Activated gamma-delta T cell treated with Interleukin-2 at 50 U/mL for 16 hours (primary cell): ENCODE results near the gene FMOD.

ENCODE experiments used
- DNase-seq: peaks from one replicate; pipeline ENCODE4 v3.0.0-alpha.2; 2020

The FMOD gene

GRCh38 chr1:203351037-203351625 is at the start of gene FMOD:
Gene FMOD, minus strand, starts transcription at chr1:203351122. Its CDS starts 2,852 bp downstream, at chr1:203348270.
- DNase-seq, result no peak

GRCh38 chr1:203396595-203397194 is 45.8 kb upstream of the FMOD start:
- no peak for DNase-seq

GRCh38 chr1:203395751-203396150 is 44.8 kb upstream of the FMOD start:
- DNase-seq, result no peak

- DNase-seq, result no peak
Observed at GRCh38 chr1:203390298-203390697, 39.4 kb upstream of the FMOD start.

GRCh38 chr1:203388683-203389082 is 37.8 kb upstream of the FMOD start:
- no peak for DNase-seq

GRCh38 chr1:203382026-203382425 is 31.1 kb upstream of the FMOD start:
- DNase-seq, result no peak

- DNase-seq, result no peak
Observed at GRCh38 chr1:203381151-203381751, 30.3 kb upstream of the FMOD start.

- DNase-seq, result no peak
Observed at GRCh38 chr1:203380420-203381150, 29.7 kb upstream of the FMOD start.

- DNase-seq, result no peak
Observed at GRCh38 chr1:203379825-203380224, 28.9 kb upstream of the FMOD start.

GRCh38 chr1:203378556-203379245 is 27.8 kb upstream of the FMOD start:
- no peak for DNase-seq

- DNase-seq, result no peak
Observed at GRCh38 chr1:203373991-203374390, 23.1 kb upstream of the FMOD start.

GRCh38 chr1:203373002-203373401 is 22.1 kb upstream of the FMOD start:
- DNase-seq, result no peak

GRCh38 chr1:203371288-203371687 is 20.4 kb upstream of the FMOD start:
- DNase-seq, result no peak

GRCh38 chr1:203369666-203370065 is 18.7 kb upstream of the FMOD start:
- no peak for DNase-seq

- DNase-seq, result no peak
Observed at GRCh38 chr1:203368624-203369451, 17.9 kb upstream of the FMOD start.

- DNase-seq, result no peak
Observed at GRCh38 chr1:203367057-203367456, 16.1 kb upstream of the FMOD start.

- DNase-seq, result no peak
Observed at GRCh38 chr1:203366476-203366875, 15.6 kb upstream of the FMOD start.

GRCh38 chr1:203364806-203365205 is 13.9 kb upstream of the FMOD start:
- DNase-seq, result no peak

- no peak for DNase-seq
Observed at GRCh38 chr1:203364094-203364801, 13.3 kb upstream of the FMOD start.

GRCh38 chr1:203362720-203363025 is 11.8 kb upstream of the FMOD start:
- DNase-seq, result no peak

- no peak for DNase-seq
Observed at GRCh38 chr1:203361945-203362719, 11.2 kb upstream of the FMOD start.
